Measurements from ENCODE around the gene TMPRSS3. TPM values are rescaled to one million over a fixed set of nuclear protein-coding genes. Genes with fewer than 3 reads are reported as not detected.

Gene TMPRSS3
- polyA plus RNA-seq, 4 donors = 0.29 to 2.5 (median 2.0) TPM

- no peak for DNase-seq (ENCODE audit: low read depth in 4 of 4, low spot score in 3 of 4)
Observed at GRCh38 chr21:42353623-42354022, 42.2 kb downstream of the TMPRSS3 start.

- no peak for DNase-seq (ENCODE audit: low read depth in 4 of 4, low spot score in 3 of 4)
Observed at GRCh38 chr21:42352441-42353095, 43.3 kb downstream of the TMPRSS3 start.

- no peak for DNase-seq (ENCODE audit: low read depth in 4 of 4, low spot score in 3 of 4)
Observed at GRCh38 chr21:42351626-42352440, 44.0 kb downstream of the TMPRSS3 start.

- no peak for DNase-seq (ENCODE audit: low read depth in 4 of 4, low spot score in 3 of 4)
Observed at GRCh38 chr21:42350927-42351426, 44.9 kb downstream of the TMPRSS3 start, which contains the start of gene TFF2. Gene TFF2 (minus strand): TSS chr21:42350994. CDS start chr21:42350957, 37 bp downstream.

GRCh38 chr21:42350318-42350910, 45.4 kb downstream of the TMPRSS3 start:
- no peak for DNase-seq (ENCODE audit: low read depth in 4 of 4, low spot score in 3 of 4)

- no peak for DNase-seq (ENCODE audit: low read depth in 4 of 4, low spot score in 3 of 4)
Observed at GRCh38 chr21:42349420-42350317, 46.2 kb downstream of the TMPRSS3 start.

- no peak for DNase-seq (ENCODE audit: low read depth in 4 of 4, low spot score in 3 of 4)
Observed at GRCh38 chr21:42348762-42349161, 47.1 kb downstream of the TMPRSS3 start.

GRCh38 chr21:42347601-42348327, 48.1 kb downstream of the TMPRSS3 start:
- DNase-seq (ENCODE audit: low read depth in 4 of 4, low spot score in 3 of 4) = no peak

GRCh38 chr21:42346866-42347600, 48.8 kb downstream of the TMPRSS3 start:
- DNase-seq (ENCODE audit: low read depth in 4 of 4, low spot score in 3 of 4) = no peak

GRCh38 chr21:42346441-42346840, 49.4 kb downstream of the TMPRSS3 start:
- no peak for DNase-seq (ENCODE audit: low read depth in 4 of 4, low spot score in 3 of 4)

GRCh38 chr21:42344631-42345030, 51.2 kb downstream of the TMPRSS3 start:
- DNase-seq (ENCODE audit: low read depth in 4 of 4, low spot score in 3 of 4) = no peak

GRCh38 chr21:42343963-42344510, 51.8 kb downstream of the TMPRSS3 start:
- DNase-seq (ENCODE audit: low read depth in 4 of 4, low spot score in 3 of 4) = no peak

GRCh38 chr21:42343556-42343955, 52.3 kb downstream of the TMPRSS3 start:
- DNase-seq (ENCODE audit: low read depth in 4 of 4, low spot score in 3 of 4) = no peak

GRCh38 chr21:42343101-42343500, 52.8 kb downstream of the TMPRSS3 start:
- no peak for DNase-seq (ENCODE audit: low read depth in 4 of 4, low spot score in 3 of 4)

GRCh38 chr21:42341776-42342542, 53.9 kb downstream of the TMPRSS3 start:
- DNase-seq (ENCODE audit: low read depth in 4 of 4, low spot score in 3 of 4) = no peak

GRCh38 chr21:42340187-42341050, 55.4 kb downstream of the TMPRSS3 start:
- no peak for DNase-seq (ENCODE audit: low read depth in 4 of 4, low spot score in 3 of 4)

All from left renal pelvis (tissue), 4 donors.